GM18499 (cell line): Measurements from ENCODE around the gene CRCP.
A peak's percentile ranks its signal among the peaks of the same experiment; 100 is the strongest.
"Not testable (repeated sequence)": the region's sequence is repeated elsewhere in the genome, so short reads cannot be mapped to it uniquely, and the experiment has no call there.

ENCODE experiments used
- ATAC-seq: cut with Tn5 transposase; IDR thresholded peaks from one replicate; pipeline ENCODE4 v1.9.1; 2021; ENCODE audit warnings: moderate number of reproducible peaks; ENCODE audit not compliant: insufficient read depth, unreplicated experiment

CRCP gene

GRCh38 chr7:66114743-66115649 lies at the start of gene CRCP:
Gene CRCP (plus strand): TSS chr7:66114847. CDS start chr7:66114963, 116 bp downstream.
- ATAC-seq = peak; percentile 66

GRCh38 chr7:66069732-66070131 lies 44.9 kb upstream of the CRCP start:
- no peak for ATAC-seq

- ATAC-seq = no peak
Measured at GRCh38 chr7:66070222-66070621, 44.4 kb upstream of the CRCP start.

GRCh38 chr7:66072208-66072607 lies 42.4 kb upstream of the CRCP start:
- not testable (repeated sequence) for ATAC-seq

GRCh38 chr7:66075590-66076461 lies 38.8 kb upstream of the CRCP start, which contains the start of gene ASL:
Gene ASL (plus strand): TSS chr7:66075819. CDS start chr7:66076082, 263 bp downstream.
- peak; percentile 87 for ATAC-seq

GRCh38 chr7:66076462-66077329 lies 38.0 kb upstream of the CRCP start:
- no peak for ATAC-seq

GRCh38 chr7:66078067-66078466 lies 36.6 kb upstream of the CRCP start:
- no peak for ATAC-seq

GRCh38 chr7:66082083-66082482 lies 32.6 kb upstream of the CRCP start:
- no peak for ATAC-seq

- no peak for ATAC-seq
Measured at GRCh38 chr7:66082886-66083415, 31.7 kb upstream of the CRCP start.

- no peak for ATAC-seq
Measured at GRCh38 chr7:66083677-66084076, 31.0 kb upstream of the CRCP start.

GRCh38 chr7:66088861-66089838 lies 25.5 kb upstream of the CRCP start:
- ATAC-seq = no peak

- ATAC-seq = no peak
Measured at GRCh38 chr7:66092654-66093053, 22.0 kb upstream of the CRCP start.

- no peak for ATAC-seq
Measured at GRCh38 chr7:66095010-66095409, 19.6 kb upstream of the CRCP start.

- no peak for ATAC-seq
Measured at GRCh38 chr7:66099232-66099550, 15.5 kb upstream of the CRCP start.

GRCh38 chr7:66099551-66100407 lies 14.9 kb upstream of the CRCP start:
- ATAC-seq = no peak

- ATAC-seq = no peak
Measured at GRCh38 chr7:66100408-66101050, 14.1 kb upstream of the CRCP start.

- ATAC-seq = not testable (repeated sequence)
Measured at GRCh38 chr7:66102168-66102567, 12.5 kb upstream of the CRCP start.
